K562 (cell line): ENCODE data around the gene PRDX2. TPM values are rescaled to one million over a fixed set of nuclear protein-coding genes. Genes with fewer than 3 reads are reported as not detected.
A peak's percentile ranks its signal among the peaks of the same experiment; 100 is the strongest.

Experiments used
- ATF4 ChIP-seq: fragments of 450-650 bp; formaldehyde crosslinking; IDR thresholded peaks from 2 replicates; pipeline ENCODE4 v1.4.0; 2022; ENCODE audit warnings: mild to moderate bottlenecking, moderate library complexity
- CBFA2T2 ChIP-seq: fragments of 450-650 bp; conservative IDR thresholded peaks from 2 replicates; pipeline ENCODE4 v1.6.1; 2017; ENCODE audit warnings: mild to moderate bottlenecking
- CTCF ChIP-seq, 3 experiments: IDR thresholded peaks in 2 of 3; conservative IDR thresholded peaks in 1 of 3; 2 replicates each; pipeline ENCODE4 v1.5.1; 2011 to 2012; ENCODE audit warnings: low read length in 3 of 3, mild to moderate bottlenecking in 3 of 3, control low read depth in 2 of 3, improper control_type of control experiment in 1 of 3, inconsistent platforms in 1 of 3, low read depth in 1 of 3, mixed read lengths in 1 of 3, moderate library complexity in 1 of 3; ENCODE audit not compliant: insufficient read depth in 2 of 3
- DPF2 ChIP-seq: fragments of 450-650 bp; IDR thresholded peaks from 2 replicates; pipeline ENCODE4 v1.6.1; 2016
- JUND ChIP-seq, 2 experiments: IDR thresholded peaks; 2 replicates in 1 of 2; 3 replicates in 1 of 2; pipeline ENCODE4 v1.6.1; 2011; ENCODE audit warnings: borderline replicate concordance in 2 of 2, low read depth in 2 of 2, low read length in 2 of 2, improper control_type of control experiment in 1 of 2, missing biosample characterization in 1 of 2, missing genetic modification characterization in 1 of 2, missing genetic modification reagents in 1 of 2
- SMAD4 ChIP-seq: fragments of 250-450 bp; sonication (Bioruptor Pico); conservative IDR thresholded peaks from 2 replicates; pipeline ENCODE4 v1.8.0; 2021; ENCODE audit warnings: inconsistent platforms, mild to moderate bottlenecking, moderate library complexity
- SUPT5H ChIP-seq: fragments of 450-650 bp; IDR thresholded peaks from 2 replicates; pipeline ENCODE4 v1.6.1; 2016
- TRIM28 ChIP-seq: fragments of 450-650 bp; IDR thresholded peaks from 2 replicates; pipeline ENCODE4 v1.6.1; 2017
- ZBTB12 ChIP-seq: fragments of 250-450 bp; sonication (Bioruptor Pico); IDR thresholded peaks from 2 replicates; pipeline ENCODE4 v1.4.0; 2020
- ZBTB49 ChIP-seq: sonication (generic); formaldehyde crosslinking; IDR thresholded peaks from 2 replicates; pipeline ENCODE4 v1.8.0; 2022; ENCODE audit warnings: missing genetic modification reagents, mild to moderate bottlenecking, borderline replicate concordance
- ZFP36 ChIP-seq: fragments of 150-350 bp; IDR thresholded peaks from 2 replicates; pipeline ENCODE4 v1.6.1; 2018; ENCODE audit warnings: low read length, low read depth; ENCODE audit not compliant: partially characterized antibody
- ZFX ChIP-seq: sonication (generic); formaldehyde crosslinking; IDR thresholded peaks from 2 replicates; pipeline ENCODE4 v1.8.0; 2022; ENCODE audit warnings: mild to moderate bottlenecking, missing genetic modification reagents, moderate library complexity
- ZMIZ1 ChIP-seq, 2 experiments: fragments of 150-350 bp in 1 of 2; IDR thresholded peaks; 2 replicates each; pipeline ENCODE4 v1.6.1; 2012 to 2016; ENCODE audit warnings: low read depth in 2 of 2, low read length in 2 of 2, mild to moderate bottlenecking in 1 of 2, moderate library complexity in 1 of 2
- ZNF316 ChIP-seq: fragments of 450-650 bp; IDR thresholded peaks from 2 replicates; pipeline ENCODE4 v1.6.1; 2016
- ZNF76 ChIP-seq: fragments of 250-450 bp; sonication (Bioruptor Pico); IDR thresholded peaks from 2 replicates; pipeline ENCODE4 v1.4.0; 2020; ENCODE audit warnings: mild to moderate bottlenecking, moderate library complexity, borderline replicate concordance
- polyA plus RNA-seq, 8 experiments: library from polyadenylated mRNA; depleted of rRNA in 4 of 8; stranded (reverse) in 5 of 8; unstranded in 3 of 8; fragments of >200 nt; fragmentation: Nextera tagmentation in 2 of 8; fragmentation: Illumina TruSeq in 1 of 8; extraction: Ambion mirVana in 2 of 8; extraction: Trizol in 1 of 8; gene quantifications; 2 replicates each; pipeline versions ENCODE4 v1.2.1 to v1.2.3, GENCODE V29; 2011 to 2014; ENCODE audit warnings: inconsistent platforms in 1 of 8, missing spikeins in 1 of 8
- total RNA-seq, 7 experiments: library from RNA; depleted of rRNA in 6 of 7; stranded (reverse); fragments of >200 nt in 6 of 7; fragmentation: Illumina TruSeq in 2 of 7; extraction: Trizol in 2 of 7; gene quantifications; 2 replicates each; pipeline versions ENCODE4 v1.2.1 to v1.2.3, GENCODE V29; 2011 to 2021; ENCODE audit warnings: low replicate concordance in 1 of 7

The PRDX2 gene
- total and polyA plus RNA-seq, 9 of the 15 experiments (the other 6 are each of a cell fraction or from before 2014, with no cell fraction given) = 206 to 1,183 (median 415) TPM

GRCh38 chr19:12779162-12779993 is 22.2 kb downstream of the PRDX2 start (continued):
- TF ChIP-seq ZBTB49 (CRISPR knock-in tag) (no peak), SUPT5H (no peak), ZFP36 (no peak), CBFA2T2 (peak; percentile 23; the same call in 1 of the 2 replicates), SMAD4 (CRISPR knock-in tag) (peak; percentile 58), JUND (IDR thresholded peaks at IDR 0.05; ENCODE audit: borderline replicate concordance, low read depth, low read length) (peak; percentile 42; the same call in 1 of the 2 replicates), JUND (tag; IDR thresholded peaks at IDR 0.05; ENCODE audit: borderline replicate concordance, low read depth, low read length) (no peak), ZNF76 (0 out of 2 replicates have a peak, but pooled peaks have one; percentile 19), ZBTB12 (CRISPR knock-in tag) (no peak), ATF4 (CRISPR knock-in tag) (0 out of 2 replicates have a peak, but pooled peaks have one; percentile 46), ZNF316 (no peak), CTCF (IDR thresholded peaks at IDR 0.05 in 2 of 3, conservative IDR thresholded peaks at IDR 0.05 in 1 of 3; ENCODE audit: insufficient read depth in 2 of 3, low read depth in 1 of 3, low read length in 3 of 3) (peak; percentile 33 to 58 (median 40); a peak in 4 of 6 replicates), ZFX (CRISPR knock-in tag) (no peak), TRIM28 (no peak), DPF2 (0 out of 2 replicates have a peak, but pooled peaks have one; percentile 34), ZMIZ1 (IDR thresholded peaks at IDR 0.05; ENCODE audit: low read depth in 2 of 2, low read length in 2 of 2) (no peak)
